ENCODE measurements around the gene CENPK. TPM values are rescaled to one million over a fixed set of nuclear protein-coding genes. Genes with fewer than 3 reads are reported as not detected.
"Not testable (repeated sequence)": the region's sequence is repeated elsewhere in the genome, so short reads cannot be mapped to it uniquely, and the experiment has no call there.

Gene CENPK
- total RNA-seq, result 87.3 and 90.2 TPM in 2 replicates

- intact Hi-C loops (cut with micrococcal nuclease), result loop anchor here (1.0 to 10.0 kb wide), 10 partner anchors 61 to 1602 kb away; partner anchors contain the start of genes CWC27, ERBIN, SREK1 and SREK1IP1
These were observed at the start of gene CENPK, which contains the start of gene PPWD1 for GRCh38 chr5:65562731-65563701. CENPK (minus strand) TSS chr5:65563168; CDS start chr5:65554907, 8,261 bp downstream. PPWD1 (plus strand) TSS chr5:65563296; CDS start chr5:65563311, 15 bp downstream.

- intact Hi-C loops (cut with micrococcal nuclease), result no loop called here
These were observed 49.4 kb upstream of the CENPK start for GRCh38 chr5:65612298-65612907.

GRCh38 chr5:65611524-65611923 lies 48.6 kb upstream of the CENPK start:
- intact Hi-C loops (cut with micrococcal nuclease), result no loop called here

- intact Hi-C loops (cut with micrococcal nuclease), result not testable (repeated sequence)
These were observed 38.8 kb upstream of the CENPK start for GRCh38 chr5:65601761-65602160.

GRCh38 chr5:65588694-65589093 lies 25.7 kb upstream of the CENPK start:
- intact Hi-C loops (cut with micrococcal nuclease), result no loop called here

GRCh38 chr5:65577141-65577540 lies 14.2 kb upstream of the CENPK start:
- intact Hi-C loops (cut with micrococcal nuclease), result no loop called here

GRCh38 chr5:65570598-65571226 lies 7.7 kb upstream of the CENPK start:
- intact Hi-C loops (cut with micrococcal nuclease), result no loop called here

GRCh38 chr5:65566505-65566904 lies 3.5 kb upstream of the CENPK start:
- intact Hi-C loops (cut with micrococcal nuclease), result loop anchor here (10.0 kb wide), 1 partner anchor 1598 kb away; no protein-coding TSS in a partner anchor

GRCh38 chr5:65563777-65564176 lies 809 bp upstream of the CENPK start:
- intact Hi-C loops (cut with micrococcal nuclease), result loop anchor here (1.0 to 10.0 kb wide), 7 partner anchors 61 to 1601 kb away; partner anchors contain the start of genes CWC27, ERBIN, SREK1 and SREK1IP1

GRCh38 chr5:65556718-65557117 lies 6.2 kb downstream of the CENPK start:
- intact Hi-C loops (cut with micrococcal nuclease), result no loop called here

- intact Hi-C loops (cut with micrococcal nuclease), result no loop called here
These were observed 6.8 kb downstream of the CENPK start for GRCh38 chr5:65556181-65556580.

GRCh38 chr5:65555287-65555686 lies 7.7 kb downstream of the CENPK start:
- intact Hi-C loops (cut with micrococcal nuclease), result no loop called here

GRCh38 chr5:65553941-65554340 lies 9.0 kb downstream of the CENPK start:
- intact Hi-C loops (cut with micrococcal nuclease), result no loop called here

- intact Hi-C loops (cut with micrococcal nuclease), result no loop called here
These were observed 14.7 kb downstream of the CENPK start for GRCh38 chr5:65548281-65548680.

GRCh38 chr5:65546141-65546540 lies 16.8 kb downstream of the CENPK start:
- intact Hi-C loops (cut with micrococcal nuclease), result no loop called here

GRCh38 chr5:65544473-65544872 lies 18.5 kb downstream of the CENPK start:
- intact Hi-C loops (cut with micrococcal nuclease), result no loop called here

- intact Hi-C loops (cut with micrococcal nuclease), result no loop called here
These were observed 23.1 kb downstream of the CENPK start for GRCh38 chr5:65539827-65540226.

- intact Hi-C loops (cut with micrococcal nuclease), result no loop called here
These were observed 27.4 kb downstream of the CENPK start for GRCh38 chr5:65535529-65535987.

- intact Hi-C loops (cut with micrococcal nuclease), result no loop called here
These were observed 32.1 kb downstream of the CENPK start for GRCh38 chr5:65530904-65531303.

GRCh38 chr5:65525726-65526125 lies 37.2 kb downstream of the CENPK start:
- intact Hi-C loops (cut with micrococcal nuclease), result no loop called here

GRCh38 chr5:65512170-65512937 lies 50.6 kb downstream of the CENPK start:
- intact Hi-C loops (cut with micrococcal nuclease), result no loop called here

Data from T-helper 2 cell treated with Interferon-gamma antibody and Interleukin-4, amounts not matched to agents 100 ng/mL and 5 ng/mL, for 36 hours (primary cell).